Mesodermal cell (in vitro differentiated cells): Measurements from ENCODE around the gene SLX4IP.

Experiments
- H3K27ac ChIP-seq: 2 replicates; pipeline ENCODE4 v1.7.0; 2013; ENCODE audit warnings: mild to moderate bottlenecking, low read depth, low read length, moderate library complexity; ENCODE audit not compliant: severe bottlenecking
- H3K36me3 ChIP-seq: 2 replicates; pipeline ENCODE4 v1.7.1; 2013; ENCODE audit warnings: mild to moderate bottlenecking, low read length, moderate library complexity; ENCODE audit not compliant: control insufficient read depth, insufficient read depth
- H3K4me1 ChIP-seq: one replicate; pipeline ENCODE4 v1.7.1; 2013; ENCODE audit warnings: mild to moderate bottlenecking, low read length; ENCODE audit not compliant: insufficient read depth, control insufficient read depth, poor library complexity, severe bottlenecking
- H3K4me3 ChIP-seq: 2 replicates; pipeline ENCODE4 v1.7.0; 2013; ENCODE audit warnings: low read length, control low read depth, mild to moderate bottlenecking; ENCODE audit not compliant: insufficient read depth, poor library complexity, severe bottlenecking; ENCODE audit errors: extremely low read depth
- H3K9me3 ChIP-seq: 2 replicates; pipeline ENCODE4 v1.7.1; 2013; ENCODE audit warnings: mild to moderate bottlenecking, low read length, moderate library complexity; ENCODE audit not compliant: control insufficient read depth
- WGBS, 2 experiments: methylation state at CpG; one replicate each; pipeline ENCODE4 v1.1.5; 2013; ENCODE audit warnings: missing lambda C conversion rate in 2 of 2; ENCODE audit not compliant: insufficient coverage in 2 of 2; 5-methylcytosine and 5-hydroxymethylcytosine counted together

The SLX4IP gene

DNA sequence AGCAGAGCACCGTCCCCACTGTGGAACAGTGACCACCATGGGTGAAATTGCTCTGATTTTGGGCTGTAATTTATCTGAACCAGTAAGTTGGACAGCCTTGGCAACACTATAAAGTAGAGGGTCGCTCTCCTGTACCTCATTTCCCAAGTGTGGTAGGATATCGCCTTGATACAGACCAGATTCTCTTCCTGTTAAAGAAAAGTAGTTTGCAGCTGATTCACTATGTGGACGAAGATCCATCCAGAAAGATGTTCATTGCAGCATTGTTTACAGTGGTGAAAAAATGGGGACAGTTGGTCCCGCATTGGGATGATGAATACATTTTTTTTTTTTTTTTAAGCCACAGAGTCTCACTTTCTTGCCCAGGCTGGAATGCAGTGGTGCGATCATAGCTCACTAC, 74.3 kb downstream of the SLX4IP start:
- Histone ChIP-seq H3K36me3 (no peaks in the 10 kb centered on the region), H3K4me1 (peaks cover 32% of the 10 kb centered on the region), H3K9me3 (no peaks in the 10 kb centered on the region), H3K4me3 (no peak overlapping the region), H3K27ac (peak overlapping the region; percentile 87)
- 75 to 98% methylated on average over 4 to 5 of the region's 6 CpGs for WGBS, 2 experiments

DNA sequence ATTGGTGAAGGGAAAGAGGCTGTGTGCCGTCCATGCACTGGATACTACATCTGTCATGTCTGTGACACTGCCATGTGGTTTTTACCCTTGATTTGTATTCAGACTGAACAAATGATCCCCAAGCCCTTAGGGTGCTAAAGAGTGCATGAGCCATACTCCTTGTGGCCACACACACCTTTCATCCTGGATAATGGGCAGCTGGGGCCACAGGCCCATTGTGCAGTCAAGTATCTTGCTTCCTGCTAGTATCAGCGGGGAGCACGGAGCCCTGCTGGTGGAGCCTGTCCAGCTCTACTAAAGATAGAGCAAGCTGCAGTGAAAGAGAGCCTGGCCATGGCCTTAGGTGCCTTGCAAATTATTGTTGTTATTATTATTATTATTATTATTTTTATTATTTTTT, 75.1 kb downstream of the SLX4IP start:
- H3K4me1 ChIP-seq, result peaks cover 33% of the 10 kb centered on the region
- 100% methylated on average over 2 of the region's 3 CpGs; no CpG with 5 or more reads in 1 of the 2 experiments for WGBS, 2 experiments
- no peaks in the 10 kb centered on the region for H3K9me3 ChIP-seq
- no peak overlapping the region for H3K4me3 ChIP-seq
- no peaks in the 10 kb centered on the region for H3K36me3 ChIP-seq
- no peak overlapping the region for H3K27ac ChIP-seq

DNA sequence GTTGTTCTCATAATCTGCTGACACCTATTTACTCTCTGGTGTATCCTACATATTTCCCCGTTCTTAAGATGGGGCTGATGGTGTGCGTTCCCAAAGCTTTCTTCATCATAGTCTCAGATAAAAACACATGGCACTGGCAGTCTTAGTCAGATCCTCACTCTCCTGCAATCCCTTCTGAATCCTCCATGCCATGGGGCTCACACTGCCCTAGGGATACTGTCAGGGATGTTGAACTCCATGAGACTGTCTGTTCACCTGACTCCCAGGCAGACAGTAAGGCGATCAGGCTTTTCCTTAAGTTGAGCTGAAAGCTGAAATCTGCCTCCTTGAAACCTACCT, 76.0 kb downstream of the SLX4IP start:
- no peaks in the 10 kb centered on the region for H3K9me3 ChIP-seq
- peak overlapping the region; percentile 90 for H3K27ac ChIP-seq
- WGBS, 2 experiments, result 82 to 88% methylated on average over 3 of the region's 3 CpGs
- H3K36me3 ChIP-seq, result no peaks in the 10 kb centered on the region
- H3K4me1 ChIP-seq, result peaks cover 33% of the 10 kb centered on the region
- H3K4me3 ChIP-seq, result no peak overlapping the region

DNA sequence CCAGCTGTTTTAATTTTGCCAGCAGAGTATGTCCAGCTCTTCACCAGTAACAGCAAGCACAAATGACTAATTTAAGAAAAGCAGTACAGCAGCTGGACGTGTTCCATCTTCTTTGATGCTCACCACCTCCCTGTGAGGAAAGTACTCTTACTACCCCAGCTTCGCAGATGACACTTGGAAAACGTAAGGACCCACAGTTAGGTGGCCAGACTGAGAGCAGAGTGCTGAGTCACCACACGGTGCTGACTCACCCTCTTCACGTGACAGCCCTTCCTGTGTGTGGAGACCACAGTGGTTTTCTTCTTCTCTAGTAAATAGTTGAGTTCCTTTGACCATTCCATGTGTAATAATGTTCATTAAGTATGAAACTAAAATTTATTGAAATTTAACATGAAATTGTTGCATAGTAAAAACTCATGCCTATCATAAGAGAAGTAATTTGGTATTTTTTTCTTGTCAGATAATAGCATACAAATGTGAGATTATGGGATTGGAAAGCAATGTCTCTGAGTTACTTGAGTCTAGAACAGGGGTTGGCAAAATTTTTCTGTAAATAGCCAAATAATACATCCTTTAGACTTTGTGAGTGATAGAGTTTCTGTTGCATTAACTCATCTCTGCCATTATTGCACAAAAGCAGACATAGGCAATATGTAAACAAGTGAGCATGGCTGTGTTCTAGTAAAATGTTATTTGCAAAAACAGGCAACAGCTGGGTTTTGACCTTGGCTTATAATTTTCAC, 76.6 kb downstream of the SLX4IP start:
- Histone ChIP-seq H3K4me1 (peaks cover 33% of the 10 kb centered on the region), H3K4me3 (no peak overlapping the region), H3K9me3 (no peaks in the 10 kb centered on the region), H3K27ac (peak overlapping the region; percentile 90), H3K36me3 (no peaks in the 10 kb centered on the region)
- 0 to 33% methylated on average over 1 to 5 of the region's 5 CpGs for WGBS, 2 experiments

DNA sequence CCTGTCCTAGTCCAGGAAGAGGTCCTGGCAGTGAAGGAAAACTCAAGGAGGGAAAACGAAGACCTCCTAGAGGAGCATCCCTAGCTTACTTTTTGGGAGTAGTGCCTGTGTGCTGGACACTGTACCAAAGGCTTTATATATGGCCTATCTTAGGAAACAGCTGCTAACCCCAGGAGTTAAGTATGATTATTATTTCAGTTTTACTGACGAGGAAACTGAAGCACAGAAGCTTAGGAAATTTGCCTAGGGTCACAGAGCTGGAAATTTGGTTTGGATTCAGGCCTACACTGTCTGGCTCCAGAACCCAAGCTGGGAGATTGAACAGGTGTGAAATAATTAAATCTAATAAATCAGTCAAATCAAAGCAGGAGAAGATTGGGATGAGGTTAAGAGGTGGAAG, 78.0 kb downstream of the SLX4IP start:
- no peaks in the 10 kb centered on the region for H3K36me3 ChIP-seq
- WGBS, 2 experiments, result 100% methylated on average over 1 to 2 of the region's 2 CpGs
- H3K4me3 ChIP-seq, result no peak overlapping the region
- H3K27ac ChIP-seq, result no peak overlapping the region
- H3K4me1 ChIP-seq, result peaks cover 33% of the 10 kb centered on the region
- H3K9me3 ChIP-seq, result no peaks in the 10 kb centered on the region

DNA sequence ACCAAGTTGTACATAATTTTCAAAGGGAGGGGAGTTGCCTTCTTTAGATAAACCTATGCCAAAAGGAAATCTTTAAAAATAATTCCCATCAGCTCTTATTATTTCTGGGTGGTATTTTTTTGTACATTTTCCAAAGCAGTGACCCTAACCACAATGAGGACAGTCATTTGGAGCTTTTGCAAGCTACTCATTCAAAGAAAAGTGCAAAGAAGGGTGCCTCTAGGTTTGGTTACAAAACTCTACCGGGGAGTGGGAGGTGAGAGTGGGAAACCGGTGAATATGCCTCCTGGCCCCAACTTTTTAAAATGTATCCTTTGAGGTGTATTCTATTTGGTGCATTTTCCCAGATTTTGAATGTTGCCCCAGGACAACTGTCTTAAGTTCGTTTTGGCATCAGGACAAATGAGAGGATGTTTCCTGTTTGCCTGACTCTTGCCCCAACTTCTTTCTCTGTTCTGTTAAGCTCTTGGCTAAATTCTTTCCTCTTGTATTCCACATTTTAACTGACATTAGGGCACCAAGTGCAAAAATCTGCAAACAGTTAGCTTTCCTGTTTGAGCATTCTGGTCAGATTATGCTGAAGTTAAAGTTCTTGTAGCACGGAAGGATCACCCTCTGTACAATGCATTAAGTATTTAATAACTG, 78.9 kb downstream of the SLX4IP start:
- 86 to 92% methylated on average over 3 of the region's 4 CpGs for WGBS, 2 experiments
- no peak overlapping the region for H3K4me3 ChIP-seq
- peaks cover 25% of the 10 kb centered on the region for H3K4me1 ChIP-seq
- no peaks in the 10 kb centered on the region for H3K36me3 ChIP-seq
- no peaks in the 10 kb centered on the region for H3K9me3 ChIP-seq
- no peak overlapping the region for H3K27ac ChIP-seq

DNA sequence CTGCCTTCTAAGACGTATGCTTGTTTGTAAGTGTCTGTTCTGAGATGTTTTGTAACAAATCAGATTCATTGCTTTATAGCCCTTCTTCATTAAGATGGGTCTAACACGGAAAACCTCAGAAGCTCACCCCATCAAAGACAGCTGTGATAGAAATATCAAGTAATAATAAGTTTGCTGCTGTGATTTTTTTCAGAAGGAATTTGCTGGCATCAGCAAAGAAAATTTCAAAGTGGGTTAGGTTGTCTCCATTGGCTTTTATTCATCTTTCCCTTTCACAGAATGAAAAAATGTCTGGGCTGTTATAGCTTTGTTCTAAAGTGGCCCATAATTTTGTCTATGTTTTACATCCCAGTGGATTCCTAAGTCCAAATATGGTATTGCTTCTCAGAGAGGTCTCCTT, 81.4 kb downstream of the SLX4IP start:
- no peak overlapping the region for H3K4me3 ChIP-seq
- no CpG with 5 or more reads among the region's 2 CpGs for WGBS, 2 experiments
- peaks cover 33% of the 10 kb centered on the region for H3K4me1 ChIP-seq
- no peaks in the 10 kb centered on the region for H3K36me3 ChIP-seq
- no peaks in the 10 kb centered on the region for H3K9me3 ChIP-seq
- H3K27ac ChIP-seq, result no peak overlapping the region

DNA sequence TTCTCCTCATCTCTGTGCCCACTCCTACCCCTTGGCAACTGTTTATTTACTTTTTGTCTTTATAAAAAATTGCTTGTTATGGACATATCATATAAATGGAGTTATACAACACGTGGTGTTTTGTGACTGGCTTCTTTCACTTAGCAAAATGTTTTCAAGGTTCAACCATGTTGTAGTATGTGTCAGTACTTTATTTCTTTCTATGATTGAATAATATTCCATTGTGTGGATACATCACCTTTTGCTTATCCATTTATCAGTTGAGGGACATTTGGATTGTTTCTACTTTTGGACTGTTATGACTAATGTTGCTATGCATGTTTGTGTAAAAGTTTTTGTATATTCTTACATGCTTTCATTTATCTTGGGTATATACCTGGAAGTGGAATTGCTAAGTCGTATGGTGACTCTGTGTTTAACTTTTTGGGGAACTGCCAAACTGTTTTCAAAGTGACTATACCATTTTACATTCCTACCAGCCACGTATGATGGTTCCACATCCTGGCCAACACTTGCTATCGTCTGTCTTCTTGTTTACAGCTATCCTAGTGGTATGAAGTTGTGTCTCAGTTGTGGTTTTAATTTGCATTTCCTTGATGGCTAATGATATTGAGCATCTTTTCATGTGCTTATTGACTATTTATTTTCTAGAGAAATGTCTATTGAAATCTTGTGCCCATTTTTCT, 84.4 kb downstream of the SLX4IP start:
- WGBS, 2 experiments, result 100% methylated on average over 1 of the region's 4 CpGs; no CpG with 5 or more reads in 1 of the 2 experiments
- no peak overlapping the region for H3K27ac ChIP-seq
- no peaks in the 10 kb centered on the region for H3K36me3 ChIP-seq
- H3K9me3 ChIP-seq, result no peaks in the 10 kb centered on the region
- H3K4me3 ChIP-seq, result no peak overlapping the region
- H3K4me1 ChIP-seq, result peaks cover 35% of the 10 kb centered on the region

DNA sequence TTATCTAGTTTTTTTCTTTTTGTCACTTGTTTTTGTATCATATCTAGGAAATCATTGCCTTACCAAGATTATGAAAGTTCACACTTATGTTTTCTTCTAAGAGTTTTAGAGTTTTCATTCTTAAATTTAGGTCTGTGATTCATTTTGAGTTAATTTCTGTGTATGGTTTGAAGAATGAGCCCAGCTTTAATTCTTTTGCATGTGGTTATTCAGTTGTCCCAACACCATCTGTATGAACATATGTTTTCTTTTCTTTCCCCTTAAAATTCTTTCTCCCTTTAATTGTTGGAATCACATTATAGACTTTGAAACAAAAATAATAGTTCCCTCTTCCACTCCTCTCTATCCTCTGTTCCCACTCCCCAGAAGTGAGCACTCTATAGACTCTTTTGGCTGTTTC, 85.4 kb downstream of the SLX4IP start:
- Histone ChIP-seq H3K9me3 (no peaks in the 10 kb centered on the region), H3K4me1 (peaks cover 38% of the 10 kb centered on the region), H3K36me3 (no peaks in the 10 kb centered on the region), H3K4me3 (no peak overlapping the region), H3K27ac (no peak overlapping the region)

DNA sequence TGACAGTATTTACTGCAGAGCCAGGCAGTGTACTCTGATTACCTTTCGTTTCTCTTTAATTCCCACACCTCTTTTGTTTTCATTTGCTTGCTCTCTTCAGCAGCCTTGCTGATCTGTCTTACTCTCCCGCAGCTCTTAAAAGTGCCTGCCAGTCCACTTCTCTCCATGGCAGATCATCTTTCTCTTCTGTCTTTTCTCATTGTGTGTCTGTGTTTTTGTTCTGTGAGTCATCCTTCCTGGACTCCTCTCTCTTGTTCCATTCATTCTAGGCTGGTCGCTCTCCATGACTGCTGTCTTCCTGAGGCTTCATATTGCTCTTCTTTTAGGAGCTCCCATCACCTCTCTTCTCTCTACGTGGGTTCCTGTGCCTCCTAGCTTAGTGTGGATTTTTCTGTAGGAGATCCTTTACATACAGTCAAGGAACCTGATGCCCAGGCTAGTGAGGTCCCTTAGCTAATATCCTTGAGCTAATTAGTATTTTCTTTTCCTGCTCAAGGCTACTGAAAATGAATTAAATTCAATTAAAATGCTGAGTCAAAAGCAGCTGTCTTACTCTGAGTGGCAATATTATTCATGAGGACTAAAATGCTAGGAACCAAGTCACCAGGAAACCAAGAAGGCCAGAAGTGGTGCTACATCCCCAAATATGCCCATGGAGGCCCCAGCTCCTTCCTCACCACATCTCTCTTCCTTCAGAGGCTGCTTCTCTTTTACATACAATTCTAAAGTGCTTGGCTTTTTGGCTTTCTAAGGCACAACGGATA, 86.1 kb downstream of the SLX4IP start:
- Histone ChIP-seq H3K9me3 (no peaks in the 10 kb centered on the region), H3K4me3 (no peak overlapping the region), H3K4me1 (peaks cover 38% of the 10 kb centered on the region), H3K36me3 (no peaks in the 10 kb centered on the region), H3K27ac (peak overlapping the region; percentile 63)
- 42 to 57% methylated on average over 2 of the region's 5 CpGs for WGBS, 2 experiments
